ENCODE measurements around the gene DACT2. TPM values are rescaled to one million over a fixed set of nuclear protein-coding genes. Genes with fewer than 3 reads are reported as not detected.

DACT2 gene
- total RNA-seq, 1 donor from 2014 or later = 0.84 TPM

GRCh38 chr6:168280899-168281245, 38.7 kb downstream of the DACT2 start:
- no peak for DNase-seq (ENCODE audit: low read depth)
- Histone ChIP-seq H3K27me3 (ENCODE audit: control insufficient read depth, insufficient read depth, low read length) (peaks cover 10% of the 10 kb centered on the region), H3K36me3 (ENCODE audit: control insufficient read depth, insufficient read depth, low read length) (no peaks in the 10 kb centered on the region), H3K4me3 (ENCODE audit: low read depth, low read length) (no peak overlapping the region)
- no peak for TF ChIP-seq CTCF (IDR thresholded peaks at IDR 0.05; ENCODE audit: insufficient read depth, low read length, poor library complexity, severe bottlenecking)

- no peak for TF ChIP-seq CTCF (IDR thresholded peaks at IDR 0.05; ENCODE audit: insufficient read depth, low read length, poor library complexity, severe bottlenecking)
- Histone ChIP-seq H3K27me3 (ENCODE audit: control insufficient read depth, insufficient read depth, low read length) (peaks cover 10% of the 10 kb centered on the region), H3K36me3 (ENCODE audit: control insufficient read depth, insufficient read depth, low read length) (no peaks in the 10 kb centered on the region), H3K4me3 (ENCODE audit: low read depth, low read length) (no peak overlapping the region)
- no peak for DNase-seq (ENCODE audit: low read depth)
These were observed 39.3 kb downstream of the DACT2 start for GRCh38 chr6:168280020-168280898.

- no peak overlapping the region for H3K4me3 ChIP-seq (ENCODE audit: low read depth, low read length)
- peaks cover 10% of the 10 kb centered on the region for H3K27me3 ChIP-seq (ENCODE audit: control insufficient read depth, insufficient read depth, low read length)
- no peaks in the 10 kb centered on the region for H3K36me3 ChIP-seq (ENCODE audit: control insufficient read depth, insufficient read depth, low read length)
- TF ChIP-seq CTCF (IDR thresholded peaks at IDR 0.05; ENCODE audit: insufficient read depth, low read length, poor library complexity, severe bottlenecking) = no peak
- no peak for DNase-seq (ENCODE audit: low read depth)
These were observed 40.1 kb downstream of the DACT2 start for GRCh38 chr6:168279403-168279935.

GRCh38 chr6:168278904-168279303, 40.7 kb downstream of the DACT2 start:
- Histone ChIP-seq H3K36me3 (ENCODE audit: control insufficient read depth, insufficient read depth, low read length) (no peaks in the 10 kb centered on the region), H3K27me3 (ENCODE audit: control insufficient read depth, insufficient read depth, low read length) (peaks cover 10% of the 10 kb centered on the region), H3K4me3 (ENCODE audit: low read depth, low read length) (no peak overlapping the region)
- no peak for TF ChIP-seq CTCF (IDR thresholded peaks at IDR 0.05; ENCODE audit: insufficient read depth, low read length, poor library complexity, severe bottlenecking)
- DNase-seq (ENCODE audit: low read depth) = no peak

GRCh38 chr6:168277274-168277669, 42.3 kb downstream of the DACT2 start:
- no peak for DNase-seq (ENCODE audit: low read depth)

More at GRCh38 chr6:168277274-168277669, 42.3 kb downstream of the DACT2 start:
- peaks cover 9% of the 10 kb centered on the region for H3K27me3 ChIP-seq (ENCODE audit: control insufficient read depth, insufficient read depth, low read length)
- TF ChIP-seq CTCF (IDR thresholded peaks at IDR 0.05; ENCODE audit: insufficient read depth, low read length, poor library complexity, severe bottlenecking) = no peak
- H3K36me3 ChIP-seq (ENCODE audit: control insufficient read depth, insufficient read depth, low read length) = no peaks in the 10 kb centered on the region
- no peak overlapping the region for H3K4me3 ChIP-seq (ENCODE audit: low read depth, low read length)
